Activated CD8-positive, alpha-beta memory T cell treated with anti-CD3 and anti-CD28 coated beads, Interleukin-2, amount 50 U/mL, for 4 hours (primary cell): ENCODE results near the gene CD2BP2.
"Not testable (repeated sequence)": the region's sequence is repeated elsewhere in the genome, so short reads cannot be mapped to it uniquely, and the experiment has no call there.

Experiments
- DNase-seq: peaks from one replicate; pipeline ENCODE4 v3.0.0-alpha.2; 2020

Gene CD2BP2

DNA sequence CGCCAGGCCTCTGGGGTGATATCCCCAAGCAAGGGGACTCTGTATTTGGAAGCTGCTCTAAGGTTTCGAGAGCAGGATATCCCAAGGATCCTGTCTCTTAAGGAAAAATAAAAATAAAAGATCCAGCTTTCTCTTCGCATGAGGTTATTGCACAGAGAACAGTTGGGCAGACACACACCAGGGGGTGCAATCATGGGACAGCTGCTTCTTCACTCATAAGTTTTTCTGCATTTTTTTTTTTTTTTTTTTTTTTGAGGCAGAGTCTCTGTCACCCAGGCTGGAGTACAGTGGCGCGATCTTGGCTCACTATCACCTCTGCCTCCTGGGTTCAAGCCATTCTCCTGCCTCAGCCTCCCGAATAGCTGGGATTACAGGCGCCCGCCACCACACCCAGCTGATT is 13.1 kb downstream of the CD2BP2 start:
- DNase-seq: not testable (repeated sequence)

GRCh38 chr16:30340621-30341020 is 14.5 kb downstream of the CD2BP2 start:
- DNase-seq: no peak

DNA sequence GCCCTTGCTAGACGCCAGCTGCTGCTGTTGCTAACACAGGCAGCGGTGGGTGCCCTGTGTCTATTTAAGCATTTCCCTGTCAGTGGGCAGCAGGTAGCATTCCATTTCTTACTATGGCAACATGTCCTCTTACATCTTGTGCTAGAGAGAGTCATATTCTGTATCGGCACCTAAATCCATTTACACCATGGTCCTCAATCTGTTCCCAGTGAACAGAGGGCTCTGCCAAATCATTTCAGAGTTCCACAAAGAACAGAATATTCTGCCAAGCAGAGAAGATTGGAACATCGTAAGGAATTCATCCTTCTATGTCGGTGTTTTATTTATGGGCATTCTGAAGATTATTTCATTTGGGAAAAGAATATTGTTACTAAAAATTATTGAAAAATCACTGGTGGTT is 16.4 kb downstream of the CD2BP2 start:
- DNase-seq: not testable (repeated sequence)

DNA sequence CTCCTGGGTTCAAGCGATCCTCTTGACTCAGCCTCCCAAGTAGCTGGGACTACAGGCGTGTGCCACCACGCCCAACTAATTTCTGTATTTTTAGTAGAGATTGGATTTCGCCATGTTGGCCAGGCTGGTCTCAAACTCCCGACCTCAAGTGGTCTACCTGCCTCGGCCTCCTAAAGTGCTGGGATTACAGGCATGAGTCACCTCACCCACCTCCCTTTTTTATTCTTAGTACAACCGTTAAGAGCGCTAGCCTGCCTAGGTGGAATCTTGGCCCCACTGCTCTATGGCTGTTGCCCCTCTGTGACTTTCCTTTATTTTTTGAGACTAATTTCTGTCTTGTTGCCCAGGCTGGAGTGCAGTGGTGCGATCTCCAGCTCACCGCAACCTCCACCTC is 17.1 kb downstream of the CD2BP2 start:
- not testable (repeated sequence) for DNase-seq

DNA sequence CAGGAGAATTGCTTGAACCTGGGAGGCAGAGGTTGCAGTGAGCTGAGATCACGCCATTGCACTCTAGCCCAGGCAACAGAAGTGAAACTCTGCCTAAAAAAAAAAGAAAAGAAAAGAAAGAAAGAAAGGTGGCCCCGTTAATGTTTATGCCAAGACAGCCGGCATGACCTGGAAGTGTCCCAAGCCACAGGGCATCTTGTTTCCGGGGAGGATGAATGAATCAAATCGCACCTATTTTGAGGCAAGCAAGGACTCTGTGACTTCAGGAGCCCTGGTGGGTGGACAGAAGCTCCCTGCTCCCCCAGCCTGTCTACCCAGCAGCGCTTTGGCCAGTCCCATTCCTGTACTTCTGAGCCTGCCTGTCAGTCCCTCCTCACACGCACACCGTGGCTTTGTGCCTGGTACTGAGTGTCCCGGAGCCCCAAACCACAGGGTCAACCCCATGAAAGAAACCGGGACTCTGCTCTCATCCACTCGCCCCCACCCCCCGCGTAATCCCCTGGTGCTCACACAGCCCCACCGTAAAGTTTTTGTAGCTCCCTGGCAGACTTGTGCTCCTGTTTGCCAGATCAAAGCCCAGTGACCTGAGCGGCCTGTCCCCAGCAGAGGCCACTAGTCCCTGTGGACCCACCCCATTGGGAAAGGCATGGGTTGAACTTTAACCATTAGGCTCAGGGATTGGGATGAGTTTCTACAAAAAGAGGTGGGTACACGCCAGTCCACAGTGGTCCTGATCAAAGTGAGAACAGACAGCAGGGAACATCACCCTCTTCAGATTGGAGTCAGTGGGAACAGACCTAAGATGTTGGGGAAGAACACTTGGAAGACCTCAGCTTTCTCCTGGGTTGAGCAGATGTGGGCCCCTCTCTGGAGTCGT is 19.3 kb downstream of the CD2BP2 start:
- DNase-seq: no peak

- peak; percentile 81 for DNase-seq
Measured at GRCh38 chr16:30335028-30335597, 20.0 kb downstream of the CD2BP2 start.

- peak; percentile 84 for DNase-seq
Measured at GRCh38 chr16:30334473-30334989, 20.6 kb downstream of the CD2BP2 start.

DNA sequence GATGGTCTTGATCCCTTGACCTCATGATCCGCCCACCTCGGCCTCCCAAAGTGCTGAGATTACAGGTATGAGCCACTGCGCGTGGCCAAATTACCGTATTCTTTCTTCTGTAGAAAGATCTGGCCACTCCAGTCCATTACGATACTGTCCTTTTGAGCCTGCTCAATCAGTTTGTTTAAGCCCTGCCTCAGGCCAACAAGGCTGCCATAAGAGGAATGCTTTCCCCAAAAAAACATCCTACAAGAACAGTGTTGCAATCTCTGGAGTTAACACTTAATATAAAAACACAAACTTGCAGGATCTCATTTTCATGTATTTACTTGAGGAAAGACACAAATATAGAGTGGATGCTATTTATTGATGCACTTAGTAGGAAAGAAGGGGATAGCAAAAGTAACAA is 30.9 kb downstream of the CD2BP2 start:
- not testable (repeated sequence) for DNase-seq

- DNase-seq: not testable (repeated sequence)
Measured at GRCh38 chr16:30318647-30319046, 36.5 kb downstream of the CD2BP2 start.

- DNase-seq: not testable (repeated sequence)
Measured at GRCh38 chr16:30310937-30311336, 44.2 kb downstream of the CD2BP2 start.

- DNase-seq: not testable (repeated sequence)
Measured at GRCh38 chr16:30309255-30309654, 45.9 kb downstream of the CD2BP2 start.
